K562 (cell line): ENCODE data around the gene SRC. TPM values are rescaled to one million over a fixed set of nuclear protein-coding genes. Genes with fewer than 3 reads are reported as not detected.

Source experiments
- ARID4B ChIP-seq: sonication (generic); formaldehyde crosslinking; IDR thresholded peaks from 2 replicates; pipeline ENCODE4 v1.8.0; 2022; ENCODE audit warnings: mild to moderate bottlenecking, missing genetic modification reagents
- CTCFL ChIP-seq: IDR thresholded peaks from 2 replicates; pipeline ENCODE4 v1.6.1; 2011; ENCODE audit warnings: borderline replicate concordance, low read depth, mild to moderate bottlenecking, moderate library complexity, low read length; ENCODE audit not compliant: insufficient read depth, poor library complexity, severe bottlenecking
- CXXC5 ChIP-seq: fragments of 250-450 bp; sonication (Bioruptor Pico); IDR thresholded peaks from 2 replicates; pipeline ENCODE4 v1.8.0; 2022; ENCODE audit warnings: inconsistent platforms, mild to moderate bottlenecking, moderate library complexity
- GMEB1 ChIP-seq: fragments of 250-450 bp; sonication (Bioruptor Pico); IDR thresholded peaks from 2 replicates; pipeline ENCODE4 v1.4.0; 2020; ENCODE audit warnings: mild to moderate bottlenecking
- GTF2A2 ChIP-seq: IDR thresholded peaks from 2 replicates; pipeline ENCODE4 v1.6.1; 2016; ENCODE audit warnings: mild to moderate bottlenecking, missing genetic modification characterization, missing compliant biosample characterization
- HDGF ChIP-seq: fragments of 450-650 bp; IDR thresholded peaks from 2 replicates; pipeline ENCODE4 v1.6.1; 2016
- KLF6 ChIP-seq: fragments of 250-450 bp; sonication (Bioruptor Pico); IDR thresholded peaks from 2 replicates; pipeline ENCODE4 v1.4.0; 2020; ENCODE audit warnings: mild to moderate bottlenecking, moderate library complexity, borderline replicate concordance
- LEF1 ChIP-seq: fragments of 450-650 bp; IDR thresholded peaks from 2 replicates; pipeline ENCODE4 v1.6.1; 2016; ENCODE audit warnings: mild to moderate bottlenecking
- MED1 ChIP-seq: sonication (generic); formaldehyde crosslinking; IDR thresholded peaks from 2 replicates; pipeline ENCODE4 v1.8.1; 2023; ENCODE audit warnings: missing genetic modification reagents, borderline replicate concordance
- MEF2A ChIP-seq: IDR thresholded peaks from 2 replicates; pipeline ENCODE4 v1.6.1; 2011; ENCODE audit warnings: low read depth, mild to moderate bottlenecking, low read length, moderate library complexity; ENCODE audit not compliant: control insufficient read depth
- NFYB ChIP-seq: IDR thresholded peaks from 2 replicates; pipeline ENCODE4 v1.6.1; 2011; ENCODE audit warnings: mild to moderate bottlenecking, moderate library complexity; ENCODE audit not compliant: insufficient read length; ENCODE audit errors: extremely low read depth
- RBM25 ChIP-seq: fragments of 200-400 bp; formaldehyde crosslinking; IDR thresholded peaks from 2 replicates; pipeline ENCODE4 v1.6.1; 2018; ENCODE audit warnings: low read length, low read depth, moderate library complexity; ENCODE audit not compliant: severe bottlenecking
- SP1 ChIP-seq: sonication (generic); formaldehyde crosslinking; IDR thresholded peaks from 2 replicates; pipeline ENCODE4 v1.8.1; 2022; ENCODE audit warnings: mild to moderate bottlenecking, missing genetic modification reagents
- SREBF2 ChIP-seq: sonication (generic); formaldehyde crosslinking; IDR thresholded peaks from 2 replicates; pipeline ENCODE4 v1.4.0; 2020; ENCODE audit warnings: mild to moderate bottlenecking, missing genetic modification reagents
- TBP ChIP-seq: optimal IDR thresholded peaks from 2 replicates; pipeline ENCODE3; 2011; ENCODE audit warnings: low read depth, low read length, improper control_type of control experiment
- TOE1 ChIP-seq, 2 experiments: fragments of 450-650 bp in 1 of 2; sonication (generic) in 1 of 2; formaldehyde crosslinking in 1 of 2; IDR thresholded peaks; 2 replicates each; pipeline versions ENCODE4 v1.7.1 to v1.8.0; 2016 to 2022; ENCODE audit warnings: borderline replicate concordance in 2 of 2, mild to moderate bottlenecking in 2 of 2, antibody characterized with exemption in 1 of 2, inconsistent platforms in 1 of 2, low read depth in 1 of 2, missing genetic modification reagents in 1 of 2, moderate library complexity in 1 of 2
- ZBTB5 ChIP-seq: fragments of 450-650 bp; IDR thresholded peaks from 2 replicates; pipeline ENCODE4 v1.6.1; 2017; ENCODE audit warnings: antibody characterized with exemption
- ZNF143 ChIP-seq: sonication (generic); formaldehyde crosslinking; IDR thresholded peaks from 2 replicates; pipeline ENCODE4 v1.9.0; 2022; ENCODE audit warnings: mild to moderate bottlenecking, missing genetic modification reagents
- polyA plus RNA-seq, 8 experiments: library from polyadenylated mRNA; depleted of rRNA in 4 of 8; stranded (reverse) in 5 of 8; unstranded in 3 of 8; fragments of >200 nt; fragmentation: Nextera tagmentation in 2 of 8; fragmentation: Illumina TruSeq in 1 of 8; extraction: Ambion mirVana in 2 of 8; extraction: Trizol in 1 of 8; gene quantifications; 2 replicates each; pipeline versions ENCODE4 v1.2.1 to v1.2.3, GENCODE V29; 2011 to 2014; ENCODE audit warnings: inconsistent platforms in 1 of 8, missing spikeins in 1 of 8
- total RNA-seq, 7 experiments: library from RNA; depleted of rRNA in 6 of 7; stranded (reverse); fragments of >200 nt in 6 of 7; fragmentation: Illumina TruSeq in 2 of 7; extraction: Trizol in 2 of 7; gene quantifications; 2 replicates each; pipeline versions ENCODE4 v1.2.1 to v1.2.3, GENCODE V29; 2011 to 2021; ENCODE audit warnings: low replicate concordance in 1 of 7

The SRC gene
- total and polyA plus RNA-seq, 9 of the 15 experiments (the other 6 are each of a cell fraction or from before 2014, with no cell fraction given), result 0.06 to 8.5 (median 3.1) TPM

- no peak for TF ChIP-seq ZBTB5
- TF ChIP-seq GTF2A2 (tag), result no peak
- TF ChIP-seq CXXC5, result peak; percentile 63
- TF ChIP-seq RBM25, result peak; percentile 23
- TF ChIP-seq KLF6 (CRISPR knock-in tag), result peak; percentile 94; the same call in 1 of the 2 replicates
- TF ChIP-seq LEF1, result no peak
- TF ChIP-seq TBP, result peak; percentile 40
- TF ChIP-seq MEF2A, result no peak
- TF ChIP-seq SREBF2 (CRISPR knock-in tag), result no peak
- TF ChIP-seq HDGF, result peak; percentile 83
- TF ChIP-seq SP1 (CRISPR knock-in tag), result 0 out of 2 replicates have a peak, but pooled peaks have one; percentile 34
- peak; percentile 31; the same call in 1 of the 2 replicates for TF ChIP-seq TOE1 (IDR thresholded peaks at IDR 0.05; ENCODE audit: borderline replicate concordance)
- no peak for TF ChIP-seq TOE1 (CRISPR knock-in tag; IDR thresholded peaks at IDR 0.05; ENCODE audit: borderline replicate concordance, low read depth)
- TF ChIP-seq ZNF143, result no peak
- TF ChIP-seq MED1, result no peak
- TF ChIP-seq ARID4B (CRISPR knock-in tag), result peak; percentile 66
- TF ChIP-seq GMEB1, result no peak
- TF ChIP-seq NFYB, result no peak
- TF ChIP-seq CTCFL, result peak; percentile 86
These were observed 38.8 kb downstream of the SRC start (continued) for GRCh38 chr20:37384683-37385174.
